Measurements from ENCODE around the gene CALCB.

CALCB gene

GRCh38 chr11:15118431-15118830 is 45.0 kb downstream of the CALCB start:
- DNase-seq (ENCODE audit: low read depth, low spot score): no peak

- DNase-seq (ENCODE audit: low read depth, low spot score): no peak
Observed at GRCh38 chr11:15119352-15119751, 46.0 kb downstream of the CALCB start.

GRCh38 chr11:15119826-15120225 is 46.4 kb downstream of the CALCB start:
- no peak for DNase-seq (ENCODE audit: low read depth, low spot score)

- DNase-seq (ENCODE audit: low read depth, low spot score): no peak
Observed at GRCh38 chr11:15123849-15124248, 50.5 kb downstream of the CALCB start.

GRCh38 chr11:15124528-15124927 is 51.1 kb downstream of the CALCB start:
- DNase-seq (ENCODE audit: low read depth, low spot score): no peak

GRCh38 chr11:15127341-15127740 is 53.9 kb downstream of the CALCB start:
- no peak for DNase-seq (ENCODE audit: low read depth, low spot score)

All from iPS DF 19.7 (cell line).